CD14-positive monocyte (primary cell): ENCODE data around the gene TTC28. TPM values are rescaled to one million over a fixed set of nuclear protein-coding genes. Genes with fewer than 3 reads are reported as not detected.
A peak's percentile ranks its signal among the peaks of the same experiment; 100 is the strongest.

Source experiments
- DNase-seq, 3 donors: peaks; one replicate each; pipeline ENCODE4 v3.0.0-alpha.2; 2011 to 2022
- H2AFZ ChIP-seq: 2 replicates; pipeline ENCODE4 v1.6.0; 2012; ENCODE audit warnings: mild to moderate bottlenecking, low read depth, low read length, inconsistent platforms; ENCODE audit not compliant: insufficient read depth, poor library complexity, severe bottlenecking
- H3K27ac ChIP-seq, 2 donors: 1 replicate in 1 of 2; 2 replicates in 1 of 2; pipeline ENCODE4 v1.5.1; 2012 to 2013; ENCODE audit warnings: low read length in 2 of 2, control low read depth in 1 of 2, inconsistent platforms in 1 of 2, low read depth in 1 of 2, mild to moderate bottlenecking in 1 of 2
- H3K27me3 ChIP-seq, 2 donors: one replicate each; pipeline versions ENCODE4 v1.6.0 to v1.6.1; 2011 to 2013; ENCODE audit warnings: low read length in 2 of 2; ENCODE audit not compliant: control insufficient read depth in 2 of 2, insufficient read depth in 2 of 2
- H3K36me3 ChIP-seq, 2 donors: replicated peaks in 1 of 2; 1 replicate in 1 of 2; 2 replicates in 1 of 2; pipeline versions ENCODE4 v1.5.1 to v1.6.1; 2012 to 2013; ENCODE audit warnings: low read length in 2 of 2, control low read depth in 1 of 2, inconsistent platforms in 1 of 2, mild to moderate bottlenecking in 1 of 2; ENCODE audit not compliant: insufficient read depth in 2 of 2, control insufficient read depth in 1 of 2
- H3K4me1 ChIP-seq, 2 donors: 1 replicate in 1 of 2; 2 replicates in 1 of 2; pipeline versions ENCODE4 v1.5.1 to v1.6.1; 2012 to 2013; ENCODE audit warnings: low read length in 2 of 2, control low read depth in 1 of 2, inconsistent platforms in 1 of 2, mild to moderate bottlenecking in 1 of 2, moderate library complexity in 1 of 2; ENCODE audit not compliant: insufficient read depth in 2 of 2, control insufficient read depth in 1 of 2
- H3K4me2 ChIP-seq: replicated peaks from 2 replicates; pipeline ENCODE3; 2012; ENCODE audit warnings: low read length, moderate library complexity, mild to moderate bottlenecking; ENCODE audit not compliant: poor library complexity, severe bottlenecking; ENCODE audit errors: extremely low read depth
- H3K4me3 ChIP-seq, 3 experiments: fragments of 200-600 bp in 1 of 3; sonication (generic) in 1 of 3; replicated peaks in 1 of 3; 1 replicate in 2 of 3; 2 replicates in 1 of 3; pipeline ENCODE4 v1.5.1; 2011 to 2013; ENCODE audit warnings: low read length in 3 of 3, mild to moderate bottlenecking in 3 of 3, control low read depth in 2 of 3, low read depth in 2 of 3, inconsistent platforms in 1 of 3, moderate library complexity in 1 of 3
- H3K79me2 ChIP-seq: 2 replicates; pipeline ENCODE4 v1.6.0; 2012; ENCODE audit warnings: mild to moderate bottlenecking, control low read depth, inconsistent platforms, low read length, moderate library complexity; ENCODE audit not compliant: insufficient read depth
- H3K9ac ChIP-seq: 2 replicates; pipeline ENCODE4 v1.6.0; 2017; ENCODE audit warnings: low read length, mild to moderate bottlenecking; ENCODE audit not compliant: insufficient read depth, poor library complexity, severe bottlenecking
- H3K9me3 ChIP-seq, 2 donors: replicated peaks in 1 of 2; 1 replicate in 1 of 2; 2 replicates in 1 of 2; pipeline versions ENCODE4 v1.5.1 to v1.6.1; 2012 to 2013; ENCODE audit warnings: low read length in 2 of 2, control low read depth in 1 of 2; ENCODE audit not compliant: control insufficient read depth in 1 of 2, insufficient read depth in 1 of 2
- H4K20me1 ChIP-seq: 2 replicates; pipeline ENCODE4 v1.6.0; 2012; ENCODE audit warnings: mild to moderate bottlenecking, low read length, control low read depth, moderate library complexity; ENCODE audit not compliant: insufficient read depth
- H3K27ac Mint-ChIP-seq, 7 donors: one replicate each; pipeline ENCODE4 v1.8.0; 2020; ENCODE audit warnings: mild to moderate bottlenecking in 7 of 7, mixed read lengths in 7 of 7, moderate library complexity in 6 of 7, inconsistent platforms in 2 of 7
- H3K27me3 Mint-ChIP-seq, 3 donors: one replicate each; pipeline ENCODE4 v1.8.0; 2021 to 2022; ENCODE audit warnings: low read depth in 3 of 3, mild to moderate bottlenecking in 3 of 3, mixed read lengths in 3 of 3, moderate library complexity in 3 of 3, inconsistent platforms in 1 of 3
- H3K36me3 Mint-ChIP-seq, 2 donors: one replicate each; pipeline ENCODE4 v1.8.0; 2020; ENCODE audit warnings: mixed read lengths in 2 of 2, inconsistent platforms in 1 of 2, mild to moderate bottlenecking in 1 of 2
- H3K4me1 Mint-ChIP-seq: one replicate; pipeline ENCODE4 v1.8.0; 2020; ENCODE audit warnings: mild to moderate bottlenecking, mixed read lengths
- H3K4me3 Mint-ChIP-seq, 2 donors: one replicate each; pipeline ENCODE4 v1.8.0; 2020; ENCODE audit warnings: mild to moderate bottlenecking in 2 of 2, mixed read lengths in 2 of 2, moderate library complexity in 1 of 2
- H3K9me3 Mint-ChIP-seq, 7 donors: one replicate each; pipeline ENCODE4 v1.8.0; 2020 to 2022; ENCODE audit warnings: mixed read lengths in 7 of 7, mild to moderate bottlenecking in 6 of 7, moderate library complexity in 6 of 7, inconsistent platforms in 2 of 7
- WGBS: methylation state at CpG from one replicate; pipeline ENCODE4 v1.1.5; 2013; ENCODE audit warnings: missing lambda C conversion rate; ENCODE audit not compliant: insufficient coverage; 5-methylcytosine and 5-hydroxymethylcytosine counted together
- intact Hi-C, 2 donors: fragments of 100-400 bp; cut with micrococcal nuclease; formaldehyde crosslinking; loops; one replicate each; pipeline versions ENCODE4 v1.15.0 to v1.15.1; 2023
- polyA plus RNA-seq, 3 donors: library from polyadenylated mRNA; depleted of rRNA in 1 of 3; unstranded in 2 of 3; stranded (reverse) in 1 of 3; fragments of 300-500 nt in 2 of 3; fragments of >200 nt in 1 of 3; fragmentation: Illumina TruSeq in 2 of 3; gene quantifications; 1 replicate in 2 of 3; 2 replicates in 1 of 3; pipeline ENCODE4 v1.2.3, GENCODE V29; 2012 to 2021
- TF ChIP-seq, protein P1 (sequence below): fragments of 200-600 bp; IDR thresholded peaks from one replicate; pipeline ENCODE4 v1.8.0; 2022; ENCODE audit warnings: antibody characterized with exemption, mild to moderate bottlenecking

The TTC28 gene
- polyA plus RNA-seq, 3 donors = 0.24 to 0.61 TPM; not detected in 1

DNA sequence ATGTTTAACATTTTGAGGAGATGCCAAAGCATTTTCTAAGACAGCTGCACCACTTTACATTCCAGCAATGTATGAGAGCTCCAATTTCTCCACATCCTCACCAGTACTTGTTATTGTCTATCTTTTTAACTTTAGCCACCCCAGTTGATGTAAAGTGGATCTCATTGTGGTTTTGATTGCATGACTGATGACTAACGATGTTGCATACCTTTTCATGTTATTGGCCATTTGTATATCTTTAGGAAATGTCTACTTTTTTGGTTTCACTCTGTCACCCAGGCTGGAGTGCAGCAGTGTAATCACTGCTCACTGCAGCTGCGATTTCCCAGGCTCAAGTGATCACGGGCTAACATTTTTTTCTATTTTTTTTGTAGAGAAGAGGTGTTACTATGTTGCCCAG is 8.9 kb downstream of the TTC28 start:
- no peak overlapping the region for H3K27ac Mint-ChIP-seq
- no peaks in the 10 kb centered on the region for H4K20me1 ChIP-seq
- intact Hi-C loops = no loop called here
- no peaks in the 10 kb centered on the region for H3K36me3 Mint-ChIP-seq
- H3K27ac ChIP-seq = no peak overlapping the region
- TF ChIP-seq, protein P1, sequence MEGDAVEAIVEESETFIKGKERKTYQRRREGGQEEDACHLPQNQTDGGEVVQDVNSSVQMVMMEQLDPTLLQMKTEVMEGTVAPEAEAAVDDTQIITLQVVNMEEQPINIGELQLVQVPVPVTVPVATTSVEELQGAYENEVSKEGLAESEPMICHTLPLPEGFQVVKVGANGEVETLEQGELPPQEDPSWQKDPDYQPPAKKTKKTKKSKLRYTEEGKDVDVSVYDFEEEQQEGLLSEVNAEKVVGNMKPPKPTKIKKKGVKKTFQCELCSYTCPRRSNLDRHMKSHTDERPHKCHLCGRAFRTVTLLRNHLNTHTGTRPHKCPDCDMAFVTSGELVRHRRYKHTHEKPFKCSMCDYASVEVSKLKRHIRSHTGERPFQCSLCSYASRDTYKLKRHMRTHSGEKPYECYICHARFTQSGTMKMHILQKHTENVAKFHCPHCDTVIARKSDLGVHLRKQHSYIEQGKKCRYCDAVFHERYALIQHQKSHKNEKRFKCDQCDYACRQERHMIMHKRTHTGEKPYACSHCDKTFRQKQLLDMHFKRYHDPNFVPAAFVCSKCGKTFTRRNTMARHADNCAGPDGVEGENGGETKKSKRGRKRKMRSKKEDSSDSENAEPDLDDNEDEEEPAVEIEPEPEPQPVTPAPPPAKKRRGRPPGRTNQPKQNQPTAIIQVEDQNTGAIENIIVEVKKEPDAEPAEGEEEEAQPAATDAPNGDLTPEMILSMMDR = no peak
- H3K4me2 ChIP-seq = no peak overlapping the region
- H3K36me3 ChIP-seq = no peaks in the 10 kb centered on the region
- H3K4me3 ChIP-seq = no peak overlapping the region
- no peak overlapping the region for H2AFZ ChIP-seq
- no peak overlapping the region for H3K4me3 Mint-ChIP-seq
- no peaks in the 10 kb centered on the region for H3K79me2 ChIP-seq
- no peak overlapping the region for H3K9ac ChIP-seq
- H3K27me3 Mint-ChIP-seq = peaks cover 37 to 51% (median 47%) of the 10 kb centered on the region in 3 donors
- H3K4me1 ChIP-seq = peaks cover 11 to 20% of the 10 kb centered on the region in 2 donors
- no peaks in the 10 kb centered on the region for H3K9me3 ChIP-seq
- H3K4me1 Mint-ChIP-seq = peaks cover 27% of the 10 kb centered on the region
- H3K9me3 Mint-ChIP-seq = peaks cover 0 to 21% (median 6%) of the 10 kb centered on the region in 7 donors
- WGBS = 0% methylated on average over 1 of the region's 3 CpGs
- DNase-seq = peak in 1 of 3 donors; percentile 22
- peaks cover 26 to 58% of the 10 kb centered on the region in 2 donors for H3K27me3 ChIP-seq

DNA sequence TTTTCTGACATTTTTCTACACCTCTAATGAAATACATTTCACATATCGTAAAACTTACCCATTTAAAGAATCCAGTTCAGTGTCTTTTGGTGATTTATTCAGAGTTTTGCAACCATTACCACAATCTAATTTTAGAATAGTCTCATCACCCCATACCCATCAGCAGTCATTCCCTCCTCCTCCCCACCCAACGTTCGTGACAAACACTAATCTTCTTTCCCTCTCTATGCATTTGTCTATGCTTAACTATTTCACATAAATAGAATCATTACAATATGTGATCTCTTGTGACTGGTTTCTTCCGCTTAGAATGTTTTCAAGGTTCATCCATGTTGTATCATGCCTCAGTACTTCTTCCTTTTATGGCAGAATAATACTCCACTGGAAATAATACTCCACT is 9.5 kb downstream of the TTC28 start:
- no peaks in the 10 kb centered on the region for H3K36me3 Mint-ChIP-seq
- Histone ChIP-seq H3K27ac (no peak overlapping the region), H3K4me3 (no peak overlapping the region), H3K79me2 (no peaks in the 10 kb centered on the region), H2AFZ (no peak overlapping the region), H3K4me2 (no peak overlapping the region), H4K20me1 (no peaks in the 10 kb centered on the region), H3K9ac (no peak overlapping the region), H3K27me3 (peaks cover 21 to 52% of the 10 kb centered on the region in 2 donors), H3K4me1 (peaks cover 11 to 20% of the 10 kb centered on the region in 2 donors), H3K9me3 (no peaks in the 10 kb centered on the region), H3K36me3 (no peaks in the 10 kb centered on the region)
- H3K4me3 Mint-ChIP-seq = peak overlapping the region in 1 of 2 donors; percentile 42
- WGBS = no CpG with 5 or more reads among the region's 4 CpGs
- TF ChIP-seq, protein P1 = no peak
- H3K27me3 Mint-ChIP-seq = peaks cover 31 to 45% (median 41%) of the 10 kb centered on the region in 3 donors
- DNase-seq = peak in 2 of 3 donors; percentile 8 to 46
- peaks cover 24% of the 10 kb centered on the region for H3K4me1 Mint-ChIP-seq
- no peak overlapping the region for H3K27ac Mint-ChIP-seq
- peaks cover 0 to 16% (median 6%) of the 10 kb centered on the region in 7 donors for H3K9me3 Mint-ChIP-seq
- intact Hi-C loops = no loop called here
